ENCODE measurements around the gene IFNA2. TPM values are rescaled to one million over a fixed set of nuclear protein-coding genes. Genes with fewer than 3 reads are reported as not detected.

The IFNA2 gene
- total and polyA plus RNA-seq, 2 of the 4 experiments (the other 2 are of a cell fraction), result not detected

DNA sequence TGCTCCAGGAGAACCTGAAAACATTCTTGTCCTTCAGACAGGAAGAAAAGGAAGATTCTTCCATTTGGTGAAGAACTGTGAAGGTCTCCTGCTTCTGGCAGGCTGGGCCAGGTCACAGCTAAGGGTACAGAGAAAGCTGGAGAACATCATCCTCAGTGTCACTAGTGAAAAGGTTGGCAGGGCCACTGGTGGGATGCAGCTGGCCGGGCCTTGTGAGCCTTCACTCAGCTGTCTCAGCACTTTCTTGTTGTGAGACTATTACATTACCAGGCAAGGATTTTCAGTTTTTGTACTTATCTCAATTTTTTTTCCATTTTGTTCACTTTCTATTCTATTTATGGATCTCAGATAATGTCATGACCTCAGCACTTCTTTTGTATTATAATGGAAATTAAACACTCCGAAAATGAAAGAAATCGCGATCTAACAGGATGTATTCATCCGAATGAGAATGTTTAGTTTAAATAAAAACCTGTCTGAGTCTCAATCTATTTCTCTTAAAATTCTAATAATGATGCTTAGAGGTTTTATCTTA lies 13.8 kb upstream of the IFNA2 start:
- no peak overlapping the region for H2BK120ac ChIP-seq (ENCODE audit: low read depth, low read length)
- dilution Hi-C loops (cut with HindIII; ENCODE audit: low sequenced_read_pairs, unreplicated experiment) (no loop called here), intact Hi-C loops (cut with micrococcal nuclease) (loop anchor here (5.0 kb wide), 1 partner anchor 147 kb away; no protein-coding TSS in a partner anchor), in situ Hi-C loops (cut with MboI; ENCODE audit: low sequenced_read_pairs) (no loop called here)
- no peaks in the 10 kb centered on the region for H4K20me1 ChIP-seq (ENCODE audit: insufficient read depth, low read length)
- H2BK20ac ChIP-seq (ENCODE audit: low read depth, low read length), result no peak overlapping the region
- no TSS peak for BruUV-seq (replicated peaks)
- ATAC-seq (ENCODE audit: low read depth), result no peak
- no peak overlapping the region for H2AFZ ChIP-seq (replicated peaks; ENCODE audit: low read length, poor library complexity)
- H3K4ac ChIP-seq (ENCODE audit: low read depth, low read length), result no peak overlapping the region
- no peak overlapping the region for H3K18ac ChIP-seq (ENCODE audit: low read depth, low read length)
- no peak overlapping the region for H3K14ac ChIP-seq (replicated peaks; ENCODE audit: low read depth, low read length)
- no peak overlapping the region for H4K91ac ChIP-seq (ENCODE audit: insufficient read depth, low read depth, low read length)
- peaks cover 44% of the 10 kb centered on the region for H3K27me3 ChIP-seq (ENCODE audit: control insufficient read depth, insufficient read depth, low read length)
- H3K9ac ChIP-seq (ENCODE audit: low read depth, low read length), result no peak overlapping the region
- TF ChIP-seq RAD21 (IDR thresholded peaks at IDR 0.05; ENCODE audit: low read length) (no peak), MAFK (IDR thresholded peaks at IDR 0.05; ENCODE audit: low read depth, low read length) (peak; percentile 4; the same call in 1 of the 2 replicates)
- H3K9me1 ChIP-seq (ENCODE audit: insufficient read depth, low read length), result no peaks in the 10 kb centered on the region
- no peak overlapping the region for H3K23ac ChIP-seq (ENCODE audit: low read depth, low read length)
- ChIA-PET CTCF (no interaction called here), POLR2A (ENCODE audit: unreplicated experiment) (no interaction called here)
- no peak overlapping the region for H2BK15ac ChIP-seq (ENCODE audit: low read depth, low read length)
- no peaks in the 10 kb centered on the region for H3K36me3 ChIP-seq (ENCODE audit: control insufficient read depth, insufficient read depth, low read length)
- H3K9me3 ChIP-seq (ENCODE audit: control insufficient read depth, insufficient read depth, low read length), result no peaks in the 10 kb centered on the region
- H3K79me1 ChIP-seq (ENCODE audit: low read depth in 1 of 2, low read length in 2 of 2), result no peaks in the 10 kb centered on the region
- no peak overlapping the region for H2AK9ac ChIP-seq (replicated peaks; ENCODE audit: low read depth, low read length, poor library complexity)
- H2BK5ac ChIP-seq (ENCODE audit: low read depth, low read length, poor library complexity, severe bottlenecking), result no peak overlapping the region
- H2AK5ac ChIP-seq (ENCODE audit: low read depth, low read length), result no peak overlapping the region
- H3K56ac ChIP-seq (ENCODE audit: extremely low read depth, insufficient read depth, low read length), result no peak overlapping the region
- H3K4me2 ChIP-seq (ENCODE audit: low read depth, low read length), result no peak overlapping the region
- WGBS, 2 experiments (ENCODE audit: extremely low coverage in 2 of 2, insufficient read length in 1 of 2), result no CpG with 5 or more reads among the region's 5 CpGs
- no peak for DNase-seq
- no peak overlapping the region for H4K8ac ChIP-seq (ENCODE audit: low read depth in 2 of 2, low read length in 2 of 2)
- no peak overlapping the region for H4K5ac ChIP-seq (ENCODE audit: low read depth, low read length)
- H3K4me3 ChIP-seq (ENCODE audit: insufficient read depth, low read depth, low read length), result no peak overlapping the region
- no peaks in the 10 kb centered on the region for H3K4me1 ChIP-seq (ENCODE audit: control insufficient read depth, insufficient read depth, low read length)
- H3K27ac ChIP-seq (ENCODE audit: insufficient read depth, low read length), result no peak overlapping the region
